Liver (tissue), 9 donors: Measurements from ENCODE around the gene TSC1. TPM values are rescaled to one million over a fixed set of nuclear protein-coding genes. Genes with fewer than 3 reads are reported as not detected.

Source experiments
- DNase-seq: peaks from one replicate; pipeline ENCODE4 v3.0.0-alpha.2; 2017; ENCODE audit warnings: low spot score
- H3K27ac ChIP-seq, 2 donors: one replicate each; pipeline ENCODE4 v1.7.0; 2013; ENCODE audit warnings: inconsistent platforms in 2 of 2, low read length in 2 of 2, control low read depth in 1 of 2, low read depth in 1 of 2, mild to moderate bottlenecking in 1 of 2
- H3K27me3 ChIP-seq, 4 donors: one replicate each; pipeline versions ENCODE4 v1.6.1 to v1.7.0; 2013; ENCODE audit warnings: low read length in 3 of 4, inconsistent platforms in 1 of 4, mild to moderate bottlenecking in 1 of 4, moderate library complexity in 1 of 4; ENCODE audit not compliant: control insufficient read depth in 4 of 4, insufficient read depth in 4 of 4
- H3K36me3 ChIP-seq, 4 donors: one replicate each; pipeline versions ENCODE4 v1.6.1 to v1.7.0; 2013; ENCODE audit warnings: low read length in 3 of 4, mild to moderate bottlenecking in 3 of 4, low read depth in 1 of 4, moderate library complexity in 1 of 4; ENCODE audit not compliant: control insufficient read depth in 4 of 4, insufficient read depth in 3 of 4
- H3K4me1 ChIP-seq, 4 donors: one replicate each; pipeline versions ENCODE4 v1.6.1 to v1.7.0; 2013; ENCODE audit warnings: low read length in 3 of 4, mild to moderate bottlenecking in 3 of 4, moderate library complexity in 1 of 4; ENCODE audit not compliant: control insufficient read depth in 4 of 4, insufficient read depth in 4 of 4
- H3K4me3 ChIP-seq, 3 donors: one replicate each; pipeline versions ENCODE4 v1.6.1 to v1.7.0; 2013; ENCODE audit warnings: low read length in 3 of 3, control low read depth in 1 of 3, low read depth in 1 of 3, mild to moderate bottlenecking in 1 of 3
- H3K9ac ChIP-seq, 2 donors: one replicate each; pipeline ENCODE4 v1.7.0; 2013; ENCODE audit warnings: low read length in 2 of 2, mild to moderate bottlenecking in 2 of 2, moderate library complexity in 2 of 2, control low read depth in 1 of 2, low read depth in 1 of 2
- H3K9me3 ChIP-seq, 4 donors: one replicate each; pipeline versions ENCODE4 v1.6.1 to v1.7.0; 2013; ENCODE audit warnings: low read length in 3 of 4; ENCODE audit not compliant: control insufficient read depth in 4 of 4
- ATF3 ChIP-seq: IDR thresholded peaks from 2 replicates; pipeline ENCODE4 v1.6.1; 2016; ENCODE audit warnings: antibody characterized with exemption
- CTCF ChIP-seq: fragments of 150-350 bp; IDR thresholded peaks from 2 replicates; pipeline ENCODE4 v1.5.1; 2017; ENCODE audit warnings: improper control_type of control experiment, low read depth, low read length; ENCODE audit not compliant: missing input control
- EGR1 ChIP-seq, 2 donors: IDR thresholded peaks; 2 replicates each; pipeline ENCODE4 v1.6.1; 2016 to 2018; ENCODE audit warnings: antibody characterized with exemption in 2 of 2, low read depth in 2 of 2
- FOXA1 ChIP-seq: IDR thresholded peaks from 2 replicates; pipeline ENCODE4 v1.6.1; 2016; ENCODE audit warnings: antibody characterized with exemption
- FOXA2 ChIP-seq: IDR thresholded peaks from 2 replicates; pipeline ENCODE4 v1.6.1; 2016; ENCODE audit warnings: antibody characterized with exemption
- GABPA ChIP-seq, 2 donors: IDR thresholded peaks in 1 of 2; conservative IDR thresholded peaks in 1 of 2; 2 replicates each; pipeline ENCODE4 v1.6.1; 2016; ENCODE audit warnings: antibody characterized with exemption in 2 of 2, mild to moderate bottlenecking in 1 of 2, moderate library complexity in 1 of 2
- HNF4A ChIP-seq, 2 donors: conservative IDR thresholded peaks; 2 replicates each; pipeline ENCODE4 v1.6.1; 2016; ENCODE audit warnings: antibody characterized with exemption in 2 of 2, mild to moderate bottlenecking in 2 of 2
- HNF4G ChIP-seq: IDR thresholded peaks from 2 replicates; pipeline ENCODE4 v1.6.1; 2016; ENCODE audit warnings: antibody characterized with exemption
- JUND ChIP-seq, 2 donors: IDR thresholded peaks; 2 replicates each; pipeline ENCODE4 v1.6.1; 2016; ENCODE audit warnings: antibody characterized with exemption in 2 of 2
- MAX ChIP-seq: IDR thresholded peaks from 2 replicates; pipeline ENCODE4 v1.6.1; 2016; ENCODE audit warnings: antibody characterized with exemption
- RAD21 ChIP-seq, 2 donors: IDR thresholded peaks; 2 replicates each; pipeline ENCODE4 v1.6.1; 2016; ENCODE audit warnings: antibody characterized with exemption in 2 of 2, mild to moderate bottlenecking in 2 of 2
- REST ChIP-seq: IDR thresholded peaks from 2 replicates; pipeline ENCODE4 v1.6.1; 2016; ENCODE audit warnings: antibody characterized with exemption, mild to moderate bottlenecking
- RXRA ChIP-seq, 2 donors: IDR thresholded peaks; 2 replicates each; pipeline ENCODE4 v1.6.1; 2017 to 2018; ENCODE audit warnings: antibody characterized with exemption in 2 of 2, mild to moderate bottlenecking in 1 of 2
- SP1 ChIP-seq: IDR thresholded peaks from 2 replicates; pipeline ENCODE4 v1.6.1; 2018; ENCODE audit warnings: antibody characterized with exemption, mild to moderate bottlenecking
- YY1 ChIP-seq: IDR thresholded peaks from 2 replicates; pipeline ENCODE4 v1.6.1; 2016; ENCODE audit warnings: antibody characterized with exemption, mild to moderate bottlenecking
- ZBTB33 ChIP-seq: IDR thresholded peaks from 2 replicates; pipeline ENCODE4 v1.6.1; 2016; ENCODE audit warnings: antibody characterized with exemption
- WGBS: extraction: QIAGEN DNeasy Blood & Tissue Kit; methylation state at CpG from one replicate; pipeline ENCODE4 v1.1.7; 2013; 5-methylcytosine and 5-hydroxymethylcytosine counted together
- polyA plus RNA-seq, 2 donors: library from polyadenylated mRNA; stranded (reverse) in 1 of 2; unstranded in 1 of 2; fragments of 200-250 nt in 1 of 2; fragments of >200 nt in 1 of 2; fragmentation: Nextera tagmentation in 1 of 2; extraction: Ambion mirVana in 1 of 2; gene quantifications; one replicate each; pipeline versions ENCODE4 v1.2.1 to v1.2.3, GENCODE V29; 2013 to 2015
- total RNA-seq, 2 donors: library from RNA; depleted of rRNA; stranded (reverse); fragments of >200 nt; gene quantifications; one replicate each; pipeline ENCODE4 v1.2.3, GENCODE V29; 2014
- donor health status: healthy.
- donor health status: healthy.
- donor health status: healthy.
- donor health status: healthy.
- donor health status: healthy.

Gene TSC1
- total and polyA plus RNA-seq, 4 donors: 4.6 to 33.5 (median 15.6) TPM

- Histone ChIP-seq H3K27me3 (peaks cover 0 to 2% (median 0%) of the 10 kb centered on the region in 4 donors), H3K27ac (no peak overlapping the region), H3K4me1 (no peaks in the 10 kb centered on the region), H3K9ac (no peak overlapping the region), H3K9me3 (no peaks in the 10 kb centered on the region), H3K36me3 (no peaks in the 10 kb centered on the region), H3K4me3 (no peak overlapping the region)
- no peak for DNase-seq
- TF ChIP-seq MAX (no peak), YY1 (no peak), RAD21 (IDR thresholded peaks at IDR 0.05) (no peak)
- 66% methylated on average over 26 of the region's 26 CpGs for WGBS
These were observed 42.5 kb upstream of the TSC1 start for GRCh38 chr9:132986640-132987620.

GRCh38 chr9:132986114-132986513 is 41.7 kb upstream of the TSC1 start:
- H3K36me3 ChIP-seq: no peaks in the 10 kb centered on the region
- WGBS: 74% methylated on average over 13 of the region's 13 CpGs
- no peak overlapping the region for H3K9ac ChIP-seq
- no peak overlapping the region for H3K27ac ChIP-seq
- no peaks in the 10 kb centered on the region for H3K4me1 ChIP-seq
- no peak overlapping the region for H3K4me3 ChIP-seq
- peaks cover 0 to under 1% (median 0%) of the 10 kb centered on the region in 4 donors for H3K27me3 ChIP-seq
- no peak for TF ChIP-seq FOXA1
- no peak for TF ChIP-seq FOXA2
- no peak for TF ChIP-seq CTCF
- no peak for TF ChIP-seq RAD21 (IDR thresholded peaks at IDR 0.05)
- TF ChIP-seq REST: no peak
- no peak for TF ChIP-seq GABPA (IDR thresholded peaks at IDR 0.05 in 1 of 2, conservative IDR thresholded peaks at IDR 0.05 in 1 of 2)
- no peak for TF ChIP-seq EGR1 (IDR thresholded peaks at IDR 0.05; ENCODE audit: low read depth in 2 of 2)
- TF ChIP-seq MAX: no peak
- no peak for TF ChIP-seq ZBTB33
- TF ChIP-seq YY1: no peak
- TF ChIP-seq SP1: no peak
- no peak for TF ChIP-seq ATF3
- TF ChIP-seq HNF4G: no peak
- no peak for TF ChIP-seq RXRA (IDR thresholded peaks at IDR 0.05)
- TF ChIP-seq HNF4A (conservative IDR thresholded peaks at IDR 0.05): no peak
- TF ChIP-seq JUND (IDR thresholded peaks at IDR 0.05): no peak
- no peaks in the 10 kb centered on the region for H3K9me3 ChIP-seq
- no peak for DNase-seq
